ENCODE measurements around the gene GNAQ. TPM values are rescaled to one million over a fixed set of nuclear protein-coding genes. Genes with fewer than 3 reads are reported as not detected.

Gene GNAQ
- total RNA-seq, 1 donor from 2014 or later: 35.4 TPM

- Histone ChIP-seq H3K36me3 (ENCODE audit: control insufficient read depth, insufficient read depth, low read length) (no peaks in the 10 kb centered on the region), H3K27me3 (ENCODE audit: control insufficient read depth, insufficient read depth, low read length) (no peaks in the 10 kb centered on the region), H3K4me3 (ENCODE audit: low read depth, low read length) (no peak overlapping the region)
- TF ChIP-seq CTCF (IDR thresholded peaks at IDR 0.05; ENCODE audit: insufficient read depth, low read length, poor library complexity, severe bottlenecking): no peak
- DNase-seq (ENCODE audit: low read depth): no peak
Observed at GRCh38 chr9:77847626-77848025, 184.0 kb downstream of the GNAQ start.

GRCh38 chr9:77847059-77847499, 184.5 kb downstream of the GNAQ start:
- Histone ChIP-seq H3K4me3 (ENCODE audit: low read depth, low read length) (no peak overlapping the region), H3K36me3 (ENCODE audit: control insufficient read depth, insufficient read depth, low read length) (no peaks in the 10 kb centered on the region), H3K27me3 (ENCODE audit: control insufficient read depth, insufficient read depth, low read length) (no peaks in the 10 kb centered on the region)
- no peak for DNase-seq (ENCODE audit: low read depth)
- TF ChIP-seq CTCF (IDR thresholded peaks at IDR 0.05; ENCODE audit: insufficient read depth, low read length, poor library complexity, severe bottlenecking): no peak

DNA sequence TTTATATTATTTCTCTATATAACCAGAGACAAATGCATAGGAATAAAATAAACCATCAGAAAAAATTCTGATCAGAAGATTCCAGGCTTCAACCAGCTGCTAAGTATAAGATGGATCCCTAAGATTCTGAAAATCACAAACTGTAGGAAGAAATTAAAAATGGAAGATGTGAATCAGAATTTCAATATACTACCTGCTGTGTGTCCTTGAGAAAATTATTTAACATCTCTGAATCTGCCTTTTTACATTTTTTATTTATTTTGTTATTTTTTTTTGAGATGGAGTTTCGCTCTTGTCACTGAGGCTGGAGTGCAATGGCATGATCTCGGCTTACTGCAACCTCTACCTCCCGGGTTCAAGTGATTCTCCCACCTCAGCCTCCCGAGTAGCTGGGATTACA, 187.2 kb downstream of the GNAQ start:
- no peaks in the 10 kb centered on the region for H3K36me3 ChIP-seq (ENCODE audit: control insufficient read depth, insufficient read depth, low read length)
- no peak overlapping the region for H3K4me3 ChIP-seq (ENCODE audit: low read depth, low read length)
- TF ChIP-seq CTCF (IDR thresholded peaks at IDR 0.05; ENCODE audit: insufficient read depth, low read length, poor library complexity, severe bottlenecking): no peak
- no peak for DNase-seq (ENCODE audit: low read depth)
- no peaks in the 10 kb centered on the region for H3K27me3 ChIP-seq (ENCODE audit: control insufficient read depth, insufficient read depth, low read length)

- Histone ChIP-seq H3K4me3 (ENCODE audit: low read depth, low read length) (no peak overlapping the region), H3K36me3 (ENCODE audit: control insufficient read depth, insufficient read depth, low read length) (no peaks in the 10 kb centered on the region), H3K27me3 (ENCODE audit: control insufficient read depth, insufficient read depth, low read length) (no peaks in the 10 kb centered on the region)
- no peak for DNase-seq (ENCODE audit: low read depth)
- TF ChIP-seq CTCF (IDR thresholded peaks at IDR 0.05; ENCODE audit: insufficient read depth, low read length, poor library complexity, severe bottlenecking): no peak
Observed at GRCh38 chr9:77843871-77844155, 187.8 kb downstream of the GNAQ start.

DNA sequence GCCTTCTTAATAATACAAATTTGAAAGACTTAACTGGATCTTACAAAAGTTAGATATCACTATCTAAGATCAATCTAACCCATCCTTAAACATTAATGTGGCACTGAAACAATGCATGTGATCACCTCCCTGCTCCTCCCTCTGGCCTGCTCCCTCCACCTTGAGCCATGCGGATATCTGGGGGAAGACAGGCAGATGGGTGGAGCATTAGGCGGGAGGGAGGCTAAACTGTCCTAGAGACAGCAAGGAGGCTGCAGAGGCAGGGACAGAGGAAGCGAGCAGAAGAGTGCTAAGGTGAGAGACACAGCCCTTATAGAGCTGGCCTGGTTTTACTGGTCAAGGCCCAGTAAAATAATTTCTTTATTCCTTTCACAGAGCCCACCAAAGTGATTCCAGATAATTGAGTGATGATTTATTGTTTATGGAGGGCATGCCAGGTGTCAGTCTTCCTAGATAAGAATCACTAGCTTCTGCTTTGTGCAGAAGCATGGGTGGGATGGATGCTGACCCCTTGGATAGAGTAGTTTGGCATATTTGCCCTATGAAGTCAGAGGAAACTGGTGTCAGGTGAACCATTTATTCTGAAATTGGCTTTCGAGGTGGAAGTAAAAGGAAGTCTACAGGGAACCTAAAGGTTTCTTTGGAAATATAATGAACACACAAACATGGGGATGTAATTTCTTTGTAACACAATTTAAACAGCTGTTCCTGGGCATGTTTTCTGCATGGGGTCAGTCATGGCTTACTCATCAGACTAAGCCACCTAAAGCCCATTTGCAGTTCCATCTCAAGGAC, 188.3 kb downstream of the GNAQ start:
- DNase-seq (ENCODE audit: low read depth): no peak
- H3K27me3 ChIP-seq (ENCODE audit: control insufficient read depth, insufficient read depth, low read length): no peaks in the 10 kb centered on the region
- no peaks in the 10 kb centered on the region for H3K36me3 ChIP-seq (ENCODE audit: control insufficient read depth, insufficient read depth, low read length)
- no peak overlapping the region for H3K4me3 ChIP-seq (ENCODE audit: low read depth, low read length)
- TF ChIP-seq CTCF (IDR thresholded peaks at IDR 0.05; ENCODE audit: insufficient read depth, low read length, poor library complexity, severe bottlenecking): no peak

Measured in kidney epithelial cell (primary cell).